Liver (tissue), 9 donors: Measurements from ENCODE around the gene RYR1. TPM values are rescaled to one million over a fixed set of nuclear protein-coding genes. Genes with fewer than 3 reads are reported as not detected.

ENCODE experiments used
- DNase-seq: peaks from one replicate; pipeline ENCODE4 v3.0.0-alpha.2; 2017; ENCODE audit warnings: low spot score
- H3K27ac ChIP-seq, 2 donors: one replicate each; pipeline ENCODE4 v1.7.0; 2013; ENCODE audit warnings: inconsistent platforms in 2 of 2, low read length in 2 of 2, control low read depth in 1 of 2, low read depth in 1 of 2, mild to moderate bottlenecking in 1 of 2
- H3K27me3 ChIP-seq, 4 donors: one replicate each; pipeline versions ENCODE4 v1.6.1 to v1.7.0; 2013; ENCODE audit warnings: low read length in 3 of 4, inconsistent platforms in 1 of 4, mild to moderate bottlenecking in 1 of 4, moderate library complexity in 1 of 4; ENCODE audit not compliant: control insufficient read depth in 4 of 4, insufficient read depth in 4 of 4
- H3K36me3 ChIP-seq, 4 donors: one replicate each; pipeline versions ENCODE4 v1.6.1 to v1.7.0; 2013; ENCODE audit warnings: low read length in 3 of 4, mild to moderate bottlenecking in 3 of 4, low read depth in 1 of 4, moderate library complexity in 1 of 4; ENCODE audit not compliant: control insufficient read depth in 4 of 4, insufficient read depth in 3 of 4
- H3K4me1 ChIP-seq, 4 donors: one replicate each; pipeline versions ENCODE4 v1.6.1 to v1.7.0; 2013; ENCODE audit warnings: low read length in 3 of 4, mild to moderate bottlenecking in 3 of 4, moderate library complexity in 1 of 4; ENCODE audit not compliant: control insufficient read depth in 4 of 4, insufficient read depth in 4 of 4
- H3K4me3 ChIP-seq, 3 donors: one replicate each; pipeline versions ENCODE4 v1.6.1 to v1.7.0; 2013; ENCODE audit warnings: low read length in 3 of 3, control low read depth in 1 of 3, low read depth in 1 of 3, mild to moderate bottlenecking in 1 of 3
- H3K9ac ChIP-seq, 2 donors: one replicate each; pipeline ENCODE4 v1.7.0; 2013; ENCODE audit warnings: low read length in 2 of 2, mild to moderate bottlenecking in 2 of 2, moderate library complexity in 2 of 2, control low read depth in 1 of 2, low read depth in 1 of 2
- H3K9me3 ChIP-seq, 4 donors: one replicate each; pipeline versions ENCODE4 v1.6.1 to v1.7.0; 2013; ENCODE audit warnings: low read length in 3 of 4; ENCODE audit not compliant: control insufficient read depth in 4 of 4
- EGR1 ChIP-seq, 2 donors: IDR thresholded peaks; 2 replicates each; pipeline ENCODE4 v1.6.1; 2016 to 2018; ENCODE audit warnings: antibody characterized with exemption in 2 of 2, low read depth in 2 of 2
- FOXA2 ChIP-seq: IDR thresholded peaks from 2 replicates; pipeline ENCODE4 v1.6.1; 2016; ENCODE audit warnings: antibody characterized with exemption
- HNF4A ChIP-seq, 2 donors: conservative IDR thresholded peaks; 2 replicates each; pipeline ENCODE4 v1.6.1; 2016; ENCODE audit warnings: antibody characterized with exemption in 2 of 2, mild to moderate bottlenecking in 2 of 2
- JUND ChIP-seq, 2 donors: IDR thresholded peaks; 2 replicates each; pipeline ENCODE4 v1.6.1; 2016; ENCODE audit warnings: antibody characterized with exemption in 2 of 2
- NR2F2 ChIP-seq: IDR thresholded peaks from 2 replicates; pipeline ENCODE4 v1.6.1; 2016; ENCODE audit warnings: antibody characterized with exemption
- RAD21 ChIP-seq, 2 donors: IDR thresholded peaks; 2 replicates each; pipeline ENCODE4 v1.6.1; 2016; ENCODE audit warnings: antibody characterized with exemption in 2 of 2, mild to moderate bottlenecking in 2 of 2
- RXRA ChIP-seq, 2 donors: IDR thresholded peaks; 2 replicates each; pipeline ENCODE4 v1.6.1; 2017 to 2018; ENCODE audit warnings: antibody characterized with exemption in 2 of 2, mild to moderate bottlenecking in 1 of 2
- SP1 ChIP-seq: IDR thresholded peaks from 2 replicates; pipeline ENCODE4 v1.6.1; 2018; ENCODE audit warnings: antibody characterized with exemption, mild to moderate bottlenecking
- YY1 ChIP-seq: IDR thresholded peaks from 2 replicates; pipeline ENCODE4 v1.6.1; 2016; ENCODE audit warnings: antibody characterized with exemption, mild to moderate bottlenecking
- WGBS: extraction: QIAGEN DNeasy Blood & Tissue Kit; methylation state at CpG from one replicate; pipeline ENCODE4 v1.1.7; 2013; 5-methylcytosine and 5-hydroxymethylcytosine counted together
- polyA plus RNA-seq, 2 donors: library from polyadenylated mRNA; stranded (reverse) in 1 of 2; unstranded in 1 of 2; fragments of 200-250 nt in 1 of 2; fragments of >200 nt in 1 of 2; fragmentation: Nextera tagmentation in 1 of 2; extraction: Ambion mirVana in 1 of 2; gene quantifications; one replicate each; pipeline versions ENCODE4 v1.2.1 to v1.2.3, GENCODE V29; 2013 to 2015
- total RNA-seq, 2 donors: library from RNA; depleted of rRNA; stranded (reverse); fragments of >200 nt; gene quantifications; one replicate each; pipeline ENCODE4 v1.2.3, GENCODE V29; 2014
- TF ChIP-seq, protein P1 (sequence below): fragments of 150-350 bp; IDR thresholded peaks from 2 replicates; pipeline ENCODE4 v1.5.1; 2017; ENCODE audit warnings: improper control_type of control experiment, low read depth, low read length; ENCODE audit not compliant: missing input control
- TF ChIP-seq, protein P2 (sequence below): IDR thresholded peaks from 2 replicates; pipeline ENCODE4 v1.6.1; 2016; ENCODE audit warnings: antibody characterized with exemption
- TF ChIP-seq, protein P3 (sequence below): IDR thresholded peaks from 2 replicates; pipeline ENCODE4 v1.6.1; 2016; ENCODE audit warnings: antibody characterized with exemption, mild to moderate bottlenecking
- donor health status: healthy.
- donor health status: healthy.
- donor health status: healthy.
- donor health status: healthy.
- donor health status: healthy.

Gene RYR1
- total and polyA plus RNA-seq, 4 donors: 0.01 to 0.70 (median 0.29) TPM

DNA sequence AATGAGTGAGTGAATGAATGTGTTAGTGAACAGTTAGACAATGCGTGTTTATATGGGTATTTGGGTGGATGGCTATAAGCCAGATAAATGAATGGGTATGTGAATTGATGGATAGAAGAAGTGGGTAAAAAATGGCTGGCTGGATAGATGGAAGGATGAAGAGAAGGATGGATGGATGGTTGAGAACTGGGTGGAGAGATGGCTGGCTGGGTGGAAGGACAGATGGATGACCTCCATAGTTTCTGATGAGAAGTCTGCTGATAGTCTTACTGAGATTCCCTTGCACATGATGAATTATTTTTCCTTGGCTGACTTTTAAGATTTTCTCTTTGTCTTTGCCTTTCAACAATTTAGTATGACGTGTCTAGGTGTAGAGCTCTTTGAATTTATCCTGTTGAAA is 57.4 kb downstream of the RYR1 start:
- Histone ChIP-seq H3K9ac (no peak overlapping the region), H3K27me3 (peaks cover 0 to 2% (median 0%) of the 10 kb centered on the region in 4 donors), H3K4me3 (no peak overlapping the region), H3K4me1 (no peaks in the 10 kb centered on the region), H3K9me3 (peaks cover 1 to 7% (median 3%) of the 10 kb centered on the region in 4 donors), H3K36me3 (no peaks in the 10 kb centered on the region), H3K27ac (no peak overlapping the region)
- TF ChIP-seq, protein P1, sequence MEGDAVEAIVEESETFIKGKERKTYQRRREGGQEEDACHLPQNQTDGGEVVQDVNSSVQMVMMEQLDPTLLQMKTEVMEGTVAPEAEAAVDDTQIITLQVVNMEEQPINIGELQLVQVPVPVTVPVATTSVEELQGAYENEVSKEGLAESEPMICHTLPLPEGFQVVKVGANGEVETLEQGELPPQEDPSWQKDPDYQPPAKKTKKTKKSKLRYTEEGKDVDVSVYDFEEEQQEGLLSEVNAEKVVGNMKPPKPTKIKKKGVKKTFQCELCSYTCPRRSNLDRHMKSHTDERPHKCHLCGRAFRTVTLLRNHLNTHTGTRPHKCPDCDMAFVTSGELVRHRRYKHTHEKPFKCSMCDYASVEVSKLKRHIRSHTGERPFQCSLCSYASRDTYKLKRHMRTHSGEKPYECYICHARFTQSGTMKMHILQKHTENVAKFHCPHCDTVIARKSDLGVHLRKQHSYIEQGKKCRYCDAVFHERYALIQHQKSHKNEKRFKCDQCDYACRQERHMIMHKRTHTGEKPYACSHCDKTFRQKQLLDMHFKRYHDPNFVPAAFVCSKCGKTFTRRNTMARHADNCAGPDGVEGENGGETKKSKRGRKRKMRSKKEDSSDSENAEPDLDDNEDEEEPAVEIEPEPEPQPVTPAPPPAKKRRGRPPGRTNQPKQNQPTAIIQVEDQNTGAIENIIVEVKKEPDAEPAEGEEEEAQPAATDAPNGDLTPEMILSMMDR: no peak
- TF ChIP-seq EGR1 (IDR thresholded peaks at IDR 0.05; ENCODE audit: low read depth in 2 of 2) (no peak), YY1 (no peak), NR2F2 (no peak), JUND (IDR thresholded peaks at IDR 0.05) (no peak), HNF4A (conservative IDR thresholded peaks at IDR 0.05) (no peak)
- 94% methylated on average over 2 of the region's 2 CpGs for WGBS
- no peak for DNase-seq

DNA sequence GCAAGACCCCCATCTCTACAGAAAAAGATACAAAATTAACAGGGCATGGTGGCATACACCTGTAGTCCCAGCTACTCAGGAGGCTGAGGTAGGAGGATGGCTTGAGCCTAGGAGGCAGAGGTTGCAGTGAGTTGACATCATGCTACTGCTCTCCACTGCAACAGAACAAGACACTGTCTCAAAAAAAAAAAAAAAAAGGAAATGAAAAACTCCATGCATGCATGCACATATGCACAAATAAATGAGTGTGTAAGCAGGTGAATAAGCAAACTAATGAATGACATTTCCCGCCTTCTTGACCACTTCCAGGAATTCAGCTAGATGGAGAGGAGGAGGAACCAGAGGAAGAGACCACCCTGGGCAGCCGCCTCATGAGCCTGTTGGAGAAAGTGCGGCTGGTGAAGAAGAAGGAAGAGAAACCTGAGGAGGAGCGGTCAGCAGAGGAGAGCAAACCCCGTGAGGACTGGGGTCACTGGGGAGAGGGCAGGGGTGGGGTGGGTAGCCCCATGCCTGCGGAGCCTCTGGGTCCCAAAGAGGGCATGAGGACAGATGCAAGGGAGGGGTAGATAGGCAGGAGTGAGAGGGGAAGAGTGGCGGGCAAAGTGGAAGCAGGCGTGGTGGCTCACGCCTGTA is 58.8 kb downstream of the RYR1 start:
- H3K27me3 ChIP-seq: peaks cover 0 to 2% (median 0%) of the 10 kb centered on the region in 4 donors
- 69% methylated on average over 9 of the region's 9 CpGs for WGBS
- peaks cover 0 to 7% (median 1%) of the 10 kb centered on the region in 4 donors for H3K9me3 ChIP-seq
- no peak overlapping the region for H3K9ac ChIP-seq
- no peaks in the 10 kb centered on the region for H3K36me3 ChIP-seq
- no peak overlapping the region for H3K27ac ChIP-seq
- DNase-seq: no peak
- no peaks in the 10 kb centered on the region for H3K4me1 ChIP-seq
- TF ChIP-seq YY1 (no peak), RAD21 (IDR thresholded peaks at IDR 0.05) (no peak), NR2F2 (no peak), FOXA2 (no peak), SP1 (no peak), RXRA (IDR thresholded peaks at IDR 0.05) (no peak)
- TF ChIP-seq, protein P2, sequence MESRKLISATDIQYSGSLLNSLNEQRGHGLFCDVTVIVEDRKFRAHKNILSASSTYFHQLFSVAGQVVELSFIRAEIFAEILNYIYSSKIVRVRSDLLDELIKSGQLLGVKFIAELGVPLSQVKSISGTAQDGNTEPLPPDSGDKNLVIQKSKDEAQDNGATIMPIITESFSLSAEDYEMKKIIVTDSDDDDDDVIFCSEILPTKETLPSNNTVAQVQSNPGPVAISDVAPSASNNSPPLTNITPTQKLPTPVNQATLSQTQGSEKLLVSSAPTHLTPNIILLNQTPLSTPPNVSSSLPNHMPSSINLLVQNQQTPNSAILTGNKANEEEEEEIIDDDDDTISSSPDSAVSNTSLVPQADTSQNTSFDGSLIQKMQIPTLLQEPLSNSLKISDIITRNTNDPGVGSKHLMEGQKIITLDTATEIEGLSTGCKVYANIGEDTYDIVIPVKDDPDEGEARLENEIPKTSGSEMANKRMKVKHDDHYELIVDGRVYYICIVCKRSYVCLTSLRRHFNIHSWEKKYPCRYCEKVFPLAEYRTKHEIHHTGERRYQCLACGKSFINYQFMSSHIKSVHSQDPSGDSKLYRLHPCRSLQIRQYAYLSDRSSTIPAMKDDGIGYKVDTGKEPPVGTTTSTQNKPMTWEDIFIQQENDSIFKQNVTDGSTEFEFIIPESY: no peak
- TF ChIP-seq, protein P3, sequence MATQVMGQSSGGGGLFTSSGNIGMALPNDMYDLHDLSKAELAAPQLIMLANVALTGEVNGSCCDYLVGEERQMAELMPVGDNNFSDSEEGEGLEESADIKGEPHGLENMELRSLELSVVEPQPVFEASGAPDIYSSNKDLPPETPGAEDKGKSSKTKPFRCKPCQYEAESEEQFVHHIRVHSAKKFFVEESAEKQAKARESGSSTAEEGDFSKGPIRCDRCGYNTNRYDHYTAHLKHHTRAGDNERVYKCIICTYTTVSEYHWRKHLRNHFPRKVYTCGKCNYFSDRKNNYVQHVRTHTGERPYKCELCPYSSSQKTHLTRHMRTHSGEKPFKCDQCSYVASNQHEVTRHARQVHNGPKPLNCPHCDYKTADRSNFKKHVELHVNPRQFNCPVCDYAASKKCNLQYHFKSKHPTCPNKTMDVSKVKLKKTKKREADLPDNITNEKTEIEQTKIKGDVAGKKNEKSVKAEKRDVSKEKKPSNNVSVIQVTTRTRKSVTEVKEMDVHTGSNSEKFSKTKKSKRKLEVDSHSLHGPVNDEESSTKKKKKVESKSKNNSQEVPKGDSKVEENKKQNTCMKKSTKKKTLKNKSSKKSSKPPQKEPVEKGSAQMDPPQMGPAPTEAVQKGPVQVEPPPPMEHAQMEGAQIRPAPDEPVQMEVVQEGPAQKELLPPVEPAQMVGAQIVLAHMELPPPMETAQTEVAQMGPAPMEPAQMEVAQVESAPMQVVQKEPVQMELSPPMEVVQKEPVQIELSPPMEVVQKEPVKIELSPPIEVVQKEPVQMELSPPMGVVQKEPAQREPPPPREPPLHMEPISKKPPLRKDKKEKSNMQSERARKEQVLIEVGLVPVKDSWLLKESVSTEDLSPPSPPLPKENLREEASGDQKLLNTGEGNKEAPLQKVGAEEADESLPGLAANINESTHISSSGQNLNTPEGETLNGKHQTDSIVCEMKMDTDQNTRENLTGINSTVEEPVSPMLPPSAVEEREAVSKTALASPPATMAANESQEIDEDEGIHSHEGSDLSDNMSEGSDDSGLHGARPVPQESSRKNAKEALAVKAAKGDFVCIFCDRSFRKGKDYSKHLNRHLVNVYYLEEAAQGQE: no peak
- H3K4me3 ChIP-seq: no peak overlapping the region
